Activated naive CD4-positive, alpha-beta T cell (primary cell): ENCODE data around the gene THRB.
A peak's percentile ranks its signal among the peaks of the same experiment; 100 is the strongest.

Experiments
- DNase-seq, 4 experiments: peaks; one replicate each; lab custom pipeline; 2025; lab: John Stamatoyannopoulos, UW

Gene THRB

DNA sequence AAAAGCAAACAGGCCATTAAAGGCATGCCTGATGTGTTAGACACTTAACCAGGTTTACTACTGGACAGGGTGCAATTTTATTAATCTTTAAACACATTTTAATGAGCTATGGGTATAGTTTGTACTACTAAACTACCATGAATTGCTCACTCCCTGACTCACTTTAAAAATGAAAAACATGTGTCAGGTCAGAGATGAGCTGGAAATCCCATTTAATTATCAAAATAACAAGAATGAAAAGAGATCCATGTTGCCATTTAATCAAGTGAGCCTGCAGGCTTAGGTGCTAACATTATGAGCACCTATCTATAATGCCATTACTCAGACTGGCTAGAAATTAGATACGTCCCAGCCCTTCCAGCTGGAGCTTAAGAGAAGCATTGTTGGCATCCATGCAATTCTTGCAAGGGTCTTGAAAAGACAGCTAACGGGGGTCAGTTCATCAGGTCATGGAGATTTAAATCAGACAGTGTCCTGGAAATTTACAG, 224.4 kb downstream of the THRB start:
- DNase-seq = no peak

DNA sequence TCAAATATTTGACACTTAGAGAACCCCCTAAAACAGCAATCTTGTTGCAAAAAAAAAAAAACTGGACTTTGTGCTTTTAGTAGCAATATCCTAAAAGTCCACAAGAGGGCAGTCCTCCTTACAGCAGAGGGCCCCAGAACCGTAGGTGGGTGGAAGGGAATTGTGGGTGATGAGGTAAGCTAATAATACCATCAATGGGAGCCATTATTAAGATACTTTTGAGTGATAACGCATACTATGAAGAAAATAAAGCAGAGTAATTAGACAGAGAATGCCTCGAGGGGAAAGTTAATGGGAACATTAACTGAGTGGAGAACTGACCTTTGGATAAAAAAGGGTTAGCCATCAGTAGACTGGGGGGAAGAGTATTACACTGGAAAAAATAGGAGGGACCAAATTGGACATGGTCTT, 229.9 kb downstream of the THRB start:
- DNase-seq = no peak

DNA sequence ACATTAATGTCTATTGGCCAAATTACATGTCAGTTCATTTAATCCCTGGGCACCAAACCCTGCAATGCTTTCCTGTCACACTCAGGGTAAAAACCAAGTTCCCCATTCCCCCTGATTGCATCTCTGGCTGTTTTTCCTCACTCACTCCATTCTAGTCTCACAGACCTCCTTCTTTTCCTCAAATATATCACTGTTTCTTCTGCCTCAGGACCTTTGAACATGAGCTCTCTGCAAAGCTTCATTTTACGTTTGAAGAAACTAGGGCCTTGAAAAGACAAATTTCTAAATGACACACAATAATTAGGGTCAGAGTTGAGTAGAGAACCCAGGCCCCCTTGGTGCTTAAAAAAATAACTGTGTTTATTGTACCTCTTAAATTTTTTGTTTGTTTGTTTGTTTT, 230.6 kb downstream of the THRB start:
- no peak for DNase-seq

GRCh38 chr3:24263069-24263668, 231.5 kb downstream of the THRB start:
- DNase-seq = no peak

DNA sequence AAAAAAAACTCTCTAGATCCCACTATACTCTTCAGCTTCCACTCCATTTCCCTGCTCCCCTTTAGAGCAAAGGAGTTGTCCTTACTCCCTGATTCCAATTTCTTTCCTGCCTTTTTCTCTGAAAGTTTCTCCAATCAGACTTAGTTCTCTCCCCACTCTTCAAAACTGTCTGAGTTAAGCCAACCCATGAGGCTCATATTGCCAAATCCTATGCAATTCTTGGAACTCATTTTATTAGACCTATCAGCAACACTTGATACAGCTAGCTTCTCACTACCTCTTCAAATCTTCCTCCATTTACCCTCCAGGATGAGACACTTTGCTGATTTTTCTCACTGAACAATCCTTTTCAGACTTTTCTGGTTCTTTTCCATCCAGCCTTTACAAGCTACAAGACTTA, 233.1 kb downstream of the THRB start:
- DNase-seq = no peak

DNA sequence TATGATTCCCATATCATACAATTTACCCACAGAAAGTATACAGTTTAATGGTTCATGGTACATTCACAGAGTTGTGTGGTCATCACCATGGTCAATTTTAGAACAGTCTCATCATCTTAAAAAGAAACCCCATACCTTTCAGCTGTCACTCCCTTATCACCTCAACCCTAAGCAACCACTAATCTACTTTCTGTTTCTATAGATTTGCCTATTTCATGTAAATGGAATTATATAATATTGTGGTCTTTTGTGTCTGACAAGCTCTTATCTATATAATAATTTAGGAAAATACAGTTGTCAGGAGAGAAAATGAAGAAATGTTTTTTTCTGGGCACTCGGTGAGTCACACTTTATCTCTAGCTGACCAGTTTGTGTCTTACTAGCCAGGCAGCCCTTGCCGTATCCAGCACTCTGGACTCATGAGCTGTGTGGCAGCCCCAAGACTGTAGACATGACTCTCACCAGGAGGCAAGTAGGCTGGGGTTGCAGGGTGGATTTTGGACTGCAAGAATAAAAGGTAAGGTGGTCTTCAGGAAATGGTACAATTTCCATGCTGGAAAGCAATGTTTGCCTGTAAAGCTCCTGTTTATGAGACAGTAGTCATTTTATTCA, 234.6 kb downstream of the THRB start:
- no peak for DNase-seq

- DNase-seq = no peak
Observed at GRCh38 chr3:24258727-24259600, 235.7 kb downstream of the THRB start.

GRCh38 chr3:24258260-24258659, 236.4 kb downstream of the THRB start:
- DNase-seq = no peak

DNA sequence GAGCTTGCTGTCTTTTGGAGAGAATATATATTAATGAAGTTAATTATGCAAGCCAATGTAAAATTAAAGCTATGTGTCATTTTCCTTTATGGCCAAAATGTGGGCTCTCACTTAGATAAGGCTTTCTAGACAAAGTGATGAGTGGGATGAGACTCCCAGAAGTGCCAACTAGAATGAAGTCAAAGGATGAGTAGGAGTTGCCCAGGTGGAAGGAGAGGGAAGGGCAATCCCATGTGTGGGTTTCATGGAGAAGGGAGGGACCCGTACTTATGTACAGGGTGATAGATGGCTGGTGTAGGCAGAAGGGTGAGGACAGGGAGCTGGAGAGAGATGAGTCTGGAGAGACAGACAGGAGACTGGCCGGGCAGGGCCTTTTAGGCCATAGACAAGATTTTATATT, 239.2 kb downstream of the THRB start:
- DNase-seq = no peak

- DNase-seq = no peak
Observed at GRCh38 chr3:24254649-24255048, 240.0 kb downstream of the THRB start.

GRCh38 chr3:24253336-24253735, 241.3 kb downstream of the THRB start:
- no peak for DNase-seq

GRCh38 chr3:24249523-24249922, 245.1 kb downstream of the THRB start:
- no peak for DNase-seq

DNA sequence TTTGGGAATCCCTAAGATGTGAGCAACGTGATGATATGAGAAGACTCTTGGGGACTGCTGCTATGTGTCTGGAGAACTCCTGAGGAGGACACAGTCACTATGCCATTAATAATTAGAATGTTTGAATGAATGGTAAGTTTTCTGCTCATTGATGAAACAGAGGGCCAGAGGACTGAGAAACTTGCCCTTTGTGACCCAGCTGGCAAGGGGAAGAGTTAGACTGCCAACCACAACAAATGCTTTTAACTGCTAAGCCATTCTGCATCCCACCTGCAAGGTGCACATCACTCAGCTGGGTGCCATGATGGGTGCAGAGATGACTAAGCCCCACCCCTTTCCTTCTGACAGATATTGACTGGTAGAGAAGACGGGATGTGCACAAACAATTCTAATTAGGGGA, 249.6 kb downstream of the THRB start:
- DNase-seq = no peak

DNA sequence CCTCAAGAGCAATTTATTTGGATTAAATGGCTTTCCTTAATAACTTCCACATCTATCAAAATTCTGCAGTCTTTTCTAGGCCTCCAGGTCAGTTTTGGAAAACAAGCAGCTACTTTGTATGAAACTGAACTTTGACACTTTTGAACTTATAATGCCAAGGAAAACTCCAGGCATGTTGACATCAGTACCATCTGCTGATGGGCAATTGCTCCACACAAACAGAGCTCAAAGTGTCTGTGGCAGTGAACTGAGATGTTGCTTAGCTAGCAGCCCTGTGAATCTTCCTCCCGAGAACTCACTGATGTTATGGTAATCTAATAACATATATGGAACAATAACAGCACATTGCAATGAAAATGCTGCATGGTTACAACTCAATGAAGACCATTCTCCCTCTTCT, 250.2 kb downstream of the THRB start:
- DNase-seq = no peak

- no peak for DNase-seq
Observed at GRCh38 chr3:24242012-24242698, 252.5 kb downstream of the THRB start.

- no peak for DNase-seq
Observed at GRCh38 chr3:24240306-24240705, 254.3 kb downstream of the THRB start.

DNA sequence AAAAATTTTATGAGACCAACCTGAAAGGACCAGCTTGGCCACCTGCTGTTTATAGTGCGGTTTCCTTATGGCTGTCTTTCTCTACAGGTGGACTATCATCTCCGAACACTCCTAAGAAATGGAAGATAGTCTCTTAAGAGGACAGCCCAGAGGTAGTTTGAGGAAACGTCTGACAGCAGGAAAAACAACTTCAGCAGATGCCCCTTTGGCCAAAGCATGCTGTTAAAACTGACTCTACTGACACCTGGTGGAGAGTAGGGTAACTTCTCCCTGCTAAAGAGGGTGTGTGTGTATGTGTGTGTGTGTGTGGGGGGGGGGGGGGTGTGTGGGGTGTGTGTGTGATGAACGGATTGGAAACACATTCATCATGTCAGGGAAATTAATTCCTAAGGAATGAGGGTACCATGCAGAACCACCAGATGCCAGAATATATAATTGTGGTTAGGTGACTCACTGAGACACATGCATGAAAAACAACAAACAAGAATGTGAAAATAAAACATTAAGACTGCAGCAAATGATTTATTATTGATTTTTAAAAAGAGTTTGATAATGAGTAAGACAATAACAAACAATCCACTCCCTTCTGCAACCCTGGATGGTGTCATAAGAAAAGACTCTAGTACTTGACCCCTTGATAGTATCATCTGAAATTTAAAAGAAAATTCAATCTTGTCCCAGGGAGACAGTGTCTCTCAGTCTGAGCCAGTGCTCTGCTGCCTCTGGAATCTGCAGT, 256.5 kb downstream of the THRB start:
- peak in 1 of 4 experiments; percentile 0 for DNase-seq

- no peak for DNase-seq
Observed at GRCh38 chr3:24235121-24235520, 259.5 kb downstream of the THRB start.

GRCh38 chr3:24232784-24233183, 261.9 kb downstream of the THRB start:
- DNase-seq = no peak

DNA sequence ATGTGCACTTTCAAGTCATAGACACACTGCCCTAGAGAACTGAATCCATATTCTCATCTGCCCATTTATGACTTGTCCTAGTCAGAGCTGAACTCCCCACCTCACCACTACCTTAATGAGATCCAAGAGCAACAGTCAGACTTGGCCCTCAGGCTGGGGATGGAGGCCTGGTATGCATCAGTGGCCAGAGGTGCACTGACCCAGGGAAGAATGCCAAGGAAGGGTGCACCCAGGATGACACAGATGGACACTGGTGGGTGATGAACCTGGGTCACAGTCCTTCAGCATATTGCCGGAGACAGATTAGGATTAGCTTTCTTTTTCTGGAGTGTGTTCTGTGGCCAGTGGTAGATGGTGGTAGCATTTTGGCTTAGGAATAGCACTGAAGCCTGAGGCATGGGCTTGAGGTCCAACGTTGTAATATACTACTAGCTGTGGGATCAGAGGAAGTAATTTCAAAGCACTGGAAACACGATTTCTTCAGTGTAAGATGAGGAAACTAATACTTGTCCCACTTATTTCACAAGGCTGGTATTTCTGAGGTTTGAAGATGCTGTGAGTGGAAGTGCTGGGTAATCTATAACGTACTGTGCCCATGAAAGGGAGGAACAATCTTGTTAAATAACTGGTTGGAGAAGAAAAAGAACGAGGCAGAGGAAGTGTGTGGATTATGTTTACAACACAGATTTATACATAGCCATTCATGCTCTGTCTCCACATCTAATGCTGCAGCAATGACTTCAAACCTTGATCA, 265.0 kb downstream of the THRB start:
- DNase-seq = no peak

DNA sequence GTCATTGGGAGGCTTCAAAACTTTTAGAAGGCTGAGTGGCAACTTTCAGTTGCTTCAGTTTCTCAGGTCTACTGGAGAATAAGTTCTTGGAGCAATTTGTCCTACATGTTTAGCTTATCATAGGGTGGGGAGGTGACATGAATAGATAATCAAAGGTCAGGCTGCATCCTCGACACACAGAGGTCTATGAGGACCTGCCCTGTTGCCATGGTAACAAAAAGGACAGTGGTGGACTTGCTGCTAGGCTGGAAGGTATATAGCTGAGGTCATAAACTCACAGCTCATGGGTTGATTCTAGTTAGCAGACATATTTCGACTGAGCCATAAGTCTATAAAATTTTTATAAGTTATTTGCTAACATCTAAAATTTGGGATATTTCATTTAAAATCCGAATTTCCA, 267.0 kb downstream of the THRB start:
- no peak for DNase-seq
